Body of pancreas (tissue), 4 donors: Measurements from ENCODE around the gene SLC9A9. TPM values are rescaled to one million over a fixed set of nuclear protein-coding genes. Genes with fewer than 3 reads are reported as not detected.

Experiments used
- ATAC-seq: fragments of 150-250 bp; one replicate; pipeline ENCODE4 v1.9.1; 2016
- DNase-seq, 4 donors: peaks; one replicate each; pipeline ENCODE4 v3.0.0-alpha.2; 2019
- H3K27ac ChIP-seq, 4 donors: fragments of 200-600 bp; sonication (generic); 1 replicate in 3 of 4; 2 replicates in 1 of 4; pipeline versions ENCODE4 v1.5.1 to v1.6.1; 2016 to 2019; ENCODE audit warnings: mild to moderate bottlenecking in 1 of 4, mixed read lengths in 1 of 4, moderate library complexity in 1 of 4
- H3K27me3 ChIP-seq, 2 donors: fragments of 200-600 bp; sonication (generic); one replicate each; pipeline ENCODE4 v1.6.0; 2016; ENCODE audit warnings: mild to moderate bottlenecking in 1 of 2
- H3K36me3 ChIP-seq, 2 donors: fragments of 200-600 bp; sonication (generic); replicated peaks in 1 of 2; 2 replicates each; pipeline ENCODE4 v1.5.1; 2016; ENCODE audit warnings: low read depth in 2 of 2; ENCODE audit not compliant: insufficient read depth in 1 of 2
- H3K4me1 ChIP-seq: fragments of 200-600 bp; sonication (generic); one replicate; pipeline ENCODE4 v1.6.0; 2016
- H3K4me3 ChIP-seq, 2 donors: fragments of 200-600 bp; sonication (generic); 1 replicate in 1 of 2; 2 replicates in 1 of 2; pipeline ENCODE4 v1.5.1; 2016 to 2019
- H3K9me3 ChIP-seq, 3 donors: fragments of 200-600 bp; sonication (generic); 1 replicate in 2 of 3; 2 replicates in 1 of 3; pipeline ENCODE4 v1.5.1; 2016
- CTCF ChIP-seq, 7 experiments: fragments of 450-650 bp in 4 of 7; fragments of 200-600 bp in 3 of 7; sonication (generic) in 3 of 7; IDR thresholded peaks; one replicate each; pipeline ENCODE4 v1.5.1; 2016 to 2019; ENCODE audit warnings: antibody characterized with exemption in 7 of 7
- POLR2A ChIP-seq, 3 donors: fragments of 450-650 bp; IDR thresholded peaks; one replicate each; pipeline ENCODE4 v1.6.1; 2016; ENCODE audit warnings: antibody characterized with exemption in 3 of 3, mild to moderate bottlenecking in 2 of 3
- WGBS, 2 donors: methylation state at CpG; one replicate each; pipeline ENCODE4 v1.1.5; 2017; 5-methylcytosine and 5-hydroxymethylcytosine counted together
- intact Hi-C: fragments of 100-400 bp; cut with DNase I; formaldehyde crosslinking; loops from one replicate; pipeline ENCODE4 v1.15.1; 2023
- total RNA-seq, 2 donors: library from RNA; depleted of rRNA; stranded (reverse); fragments of >200 nt; gene quantifications; one replicate each; pipeline ENCODE4 v1.1.0, GENCODE V29; 2016

SLC9A9 gene
- total RNA-seq, 2 donors from 2014 or later: 1.6 to 2.3 TPM

GRCh38 chr3:143482106-143483088 lies 365.9 kb downstream of the SLC9A9 start:
- Histone ChIP-seq H3K4me3 (no peak overlapping the region), H3K36me3 (no peaks in the 10 kb centered on the region), H3K9me3 (no peaks in the 10 kb centered on the region), H3K27me3 (no peaks in the 10 kb centered on the region), H3K4me1 (no peaks in the 10 kb centered on the region), H3K27ac (no peak overlapping the region)
- WGBS, 2 donors: 60 to 73% methylated on average over 8 of the region's 8 CpGs
- DNase-seq (no peak), ATAC-seq (no peak)
- no peak for TF ChIP-seq CTCF (IDR thresholded peaks at IDR 0.05)
- no peak for TF ChIP-seq POLR2A (IDR thresholded peaks at IDR 0.05)
- intact Hi-C loops: no loop called here

- no peak for TF ChIP-seq CTCF (IDR thresholded peaks at IDR 0.05)
- TF ChIP-seq POLR2A (IDR thresholded peaks at IDR 0.05): no peak
- Histone ChIP-seq H3K4me1 (no peaks in the 10 kb centered on the region), H3K9me3 (no peaks in the 10 kb centered on the region), H3K27ac (no peak overlapping the region), H3K4me3 (no peak overlapping the region), H3K36me3 (no peaks in the 10 kb centered on the region), H3K27me3 (no peaks in the 10 kb centered on the region)
- no peak for DNase-seq
- ATAC-seq: no peak
- 27 to 32% methylated on average over 5 of the region's 5 CpGs for WGBS, 2 donors
- intact Hi-C loops: no loop called here
These were observed 367.9 kb downstream of the SLC9A9 start for GRCh38 chr3:143480344-143480743.

GRCh38 chr3:143479727-143480126 lies 368.5 kb downstream of the SLC9A9 start:
- ATAC-seq (no peak), DNase-seq (no peak)
- Histone ChIP-seq H3K27ac (no peak overlapping the region), H3K27me3 (no peaks in the 10 kb centered on the region), H3K9me3 (no peaks in the 10 kb centered on the region), H3K4me3 (no peak overlapping the region), H3K4me1 (no peaks in the 10 kb centered on the region), H3K36me3 (no peaks in the 10 kb centered on the region)
- TF ChIP-seq CTCF (IDR thresholded peaks at IDR 0.05) (no peak), POLR2A (IDR thresholded peaks at IDR 0.05) (no peak)
- intact Hi-C loops: no loop called here
- WGBS, 2 donors: 77 to 78% methylated on average over 1 of the region's 1 CpG

GRCh38 chr3:143478115-143478693 lies 370.1 kb downstream of the SLC9A9 start:
- no peaks in the 10 kb centered on the region for H3K9me3 ChIP-seq
- no peaks in the 10 kb centered on the region for H3K27me3 ChIP-seq
- WGBS, 2 donors: 33 to 34% methylated on average over 3 of the region's 3 CpGs
- no peak for TF ChIP-seq CTCF (IDR thresholded peaks at IDR 0.05)
- no peak for TF ChIP-seq POLR2A (IDR thresholded peaks at IDR 0.05)
- no peak overlapping the region for H3K27ac ChIP-seq
- H3K4me3 ChIP-seq: no peak overlapping the region
- intact Hi-C loops: no loop called here
- DNase-seq (no peak), ATAC-seq (no peak)
- no peaks in the 10 kb centered on the region for H3K4me1 ChIP-seq
- H3K36me3 ChIP-seq: no peaks in the 10 kb centered on the region
